Mesenteric fat pad (tissue), 1 donor: ENCODE data around the gene PCMT1. TPM values are rescaled to one million over a fixed set of nuclear protein-coding genes. Genes with fewer than 3 reads are reported as not detected.
A peak's percentile ranks its signal among the peaks of the same experiment; 100 is the strongest.
"Not testable (repeated sequence)": the region's sequence is repeated elsewhere in the genome, so short reads cannot be mapped to it uniquely, and the experiment has no call there.

Source experiments
- DNase-seq: peaks from one replicate; pipeline ENCODE4 v3.0.0-alpha.2; 2020; ENCODE audit warnings: low spot score
- long read RNA-seq: library from polyadenylated mRNA; unstranded; transcript quantifications from one replicate; pipeline ENCODE4 v2.0.0, GENCODE V29; 2020
- total RNA-seq: library from RNA; stranded (reverse); fragmentation: NEBNext Ultra II Directional; extraction: Animal tissue kit (Norgen Biotek cat#: 25700); gene quantifications from one replicate; pipeline ENCODE4 v1.2.1, GENCODE V29; 2021
- donor health status: DM: yes; HTN: yes; CAD: no.

PCMT1 gene
- 78.7 TPM for total RNA-seq
- long read RNA-seq, transcript PCMT1-205 (8 exons, 1,984 nt), result major isoform, 150 of 290 reads
- long read RNA-seq, transcript PCMT1-203 (8 exons, 1,938 nt), result minor isoform, 91 of 290 reads
- long read RNA-seq, transcript PCMT1-201 (7 exons, 1,293 nt), result minor isoform, 31 of 290 reads
- long read RNA-seq, partial matches to known transcripts, result 10 of 290 reads
- long read RNA-seq, other reads (novel, unspliced or antisense), result 6 of 290 reads

DNA sequence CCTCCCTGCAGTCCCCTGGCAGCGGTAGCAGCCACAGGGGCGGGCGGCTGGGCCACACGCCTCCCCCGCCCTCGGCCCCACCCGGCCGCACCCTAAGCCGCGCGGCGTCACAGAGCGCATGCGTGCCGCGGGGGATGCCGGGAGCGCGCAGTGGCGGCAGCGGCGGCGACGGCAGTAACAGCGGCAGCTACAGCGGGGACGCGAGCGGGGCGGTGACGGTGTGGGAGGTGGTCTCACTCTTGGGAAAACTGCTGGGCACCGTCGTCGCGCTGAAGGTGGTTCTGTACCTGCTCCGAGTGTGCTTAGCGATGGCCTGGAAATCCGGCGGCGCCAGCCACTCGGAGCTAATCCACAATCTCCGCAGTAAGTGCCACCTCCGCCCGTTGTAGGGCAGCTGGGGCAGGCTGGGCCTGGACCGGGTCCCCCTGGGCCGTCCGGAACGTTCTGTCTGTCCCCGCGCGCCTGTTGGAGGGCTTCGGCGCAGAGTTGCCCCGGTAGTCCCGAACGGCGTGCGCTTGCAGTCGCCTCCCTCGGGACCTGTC, at the start of gene PCMT1:
Gene PCMT1, plus strand, starts transcription at position 148 of the 542 bp plus-strand sequence. Its CDS starts 161 bp downstream, at position 309.
- DNase-seq, result peak; percentile 97

- no peak for DNase-seq
These were observed 47.8 kb upstream of the PCMT1 start for GRCh38 chr6:149701714-149702113.

GRCh38 chr6:149711711-149712110, 37.8 kb upstream of the PCMT1 start:
- no peak for DNase-seq

DNA sequence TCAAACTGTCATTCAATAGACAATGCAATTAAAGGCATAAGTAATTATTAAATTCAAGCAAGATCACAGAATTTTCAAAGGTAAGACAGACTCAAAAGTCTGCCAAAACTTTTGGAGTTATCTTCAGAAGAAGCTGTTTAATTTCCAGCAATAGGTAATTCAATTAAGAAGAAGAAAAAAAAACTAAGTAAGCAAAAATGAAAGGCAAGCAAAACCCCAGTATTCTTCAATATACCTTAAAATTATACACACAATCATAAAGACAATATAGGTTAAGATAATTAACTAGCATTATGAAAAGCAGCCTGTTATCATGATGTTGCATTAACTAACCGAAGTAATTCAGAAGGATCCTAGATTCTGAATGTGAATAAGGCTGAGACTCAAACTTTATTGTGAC, 35.1 kb upstream of the PCMT1 start:
- DNase-seq, result no peak

DNA sequence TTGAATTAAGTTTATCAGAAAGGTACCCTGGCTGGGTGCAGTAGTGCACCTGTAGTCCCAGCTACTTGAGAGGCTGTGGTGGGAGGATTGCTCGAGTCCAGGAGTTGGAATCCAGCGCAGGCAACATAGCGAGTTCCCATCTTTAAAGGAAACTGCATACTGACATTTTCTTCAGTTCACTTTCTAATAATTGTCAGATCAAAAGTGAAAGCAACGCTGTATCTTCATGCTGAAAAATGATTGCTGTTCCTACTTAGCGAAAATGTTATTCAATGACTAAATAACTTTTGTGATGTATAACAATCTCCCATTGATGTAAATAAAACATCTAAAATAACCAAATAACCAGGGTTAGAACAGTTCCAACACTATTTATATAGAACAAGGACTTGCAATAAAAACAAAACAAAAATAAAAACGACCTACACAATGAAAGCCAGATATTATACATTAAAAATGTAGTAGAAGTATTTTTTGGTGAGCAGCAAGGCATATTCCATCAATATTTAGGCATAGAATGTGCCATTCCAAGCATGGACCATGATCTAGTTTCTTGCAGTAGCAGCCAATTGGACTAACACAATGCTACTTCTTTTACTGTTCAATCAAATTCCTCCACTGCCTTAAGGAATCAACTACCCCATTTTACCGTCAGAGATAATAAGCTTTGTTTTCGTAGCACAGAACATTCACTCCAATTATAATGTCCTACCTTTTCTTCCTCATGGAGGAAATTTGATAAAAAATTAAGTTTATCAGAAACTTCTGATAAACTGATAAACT, 33.2 kb upstream of the PCMT1 start:
- DNase-seq, result no peak

DNA sequence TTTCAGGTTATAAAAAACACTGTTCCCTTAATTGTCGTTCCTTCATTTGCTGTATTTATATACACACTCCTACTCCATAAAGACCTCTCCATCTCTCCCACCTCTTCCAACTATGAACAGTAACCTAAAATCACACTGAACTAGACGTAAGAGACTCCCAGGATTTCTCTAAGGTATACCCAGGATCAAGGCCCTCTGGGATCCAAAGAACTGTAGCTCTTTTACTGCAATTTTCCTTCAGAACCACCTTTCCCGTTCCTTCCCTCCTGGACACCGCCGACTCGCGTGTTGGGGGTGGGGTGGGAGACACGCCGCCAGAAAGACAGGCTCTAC, 32.3 kb upstream of the PCMT1 start:
- DNase-seq, result no peak

DNA sequence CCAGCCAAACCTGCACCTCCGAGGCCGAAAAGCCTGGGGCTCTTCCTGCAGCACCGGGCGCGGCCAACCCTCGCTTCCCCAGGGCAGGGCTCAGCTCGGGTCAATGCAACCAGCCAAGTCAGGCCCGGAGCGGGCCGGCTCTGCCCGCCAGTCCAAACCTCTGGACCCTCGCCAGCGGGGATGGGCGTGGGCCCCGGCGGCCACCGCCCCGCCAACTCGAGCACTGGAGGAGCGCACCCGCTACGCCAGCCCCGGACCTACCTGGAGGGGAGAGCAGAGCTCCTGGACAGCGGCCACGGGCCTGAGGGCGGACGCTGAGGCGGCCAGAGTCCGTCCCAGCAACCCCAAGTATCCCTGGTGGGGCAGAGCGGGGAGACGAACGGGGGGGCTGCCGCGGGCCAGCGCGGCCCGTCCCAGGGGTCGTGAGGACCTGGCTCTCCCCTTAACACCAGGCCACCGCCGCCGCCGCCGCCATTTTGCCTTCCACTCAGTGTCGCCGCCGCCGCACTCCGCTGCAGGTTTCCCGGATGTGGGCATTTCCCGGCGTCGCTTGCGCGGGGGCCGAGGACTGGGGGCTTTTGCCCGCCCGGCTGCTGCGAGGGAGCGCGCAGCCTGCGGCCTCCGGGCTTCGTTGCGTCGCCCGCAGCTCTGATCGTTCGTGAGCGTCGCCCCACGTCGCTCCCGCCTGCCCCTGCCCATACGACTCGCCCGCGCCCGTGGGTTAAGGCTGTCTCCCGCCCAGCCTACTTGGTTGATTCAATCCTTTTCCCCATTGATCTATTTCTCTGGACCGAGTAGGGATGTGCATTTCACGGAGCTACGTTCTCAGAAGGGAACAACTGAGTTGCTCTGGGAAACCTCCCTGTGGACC, 31.7 kb upstream of the PCMT1 start, which contains the start of gene LATS1:
Gene LATS1, minus strand, starts transcription at position 514 of the 871 bp plus-strand sequence. CDS start 15,975 bp downstream, outside the sequence.
- peak; percentile 97 for DNase-seq

- DNase-seq, result no peak
These were observed 30.0 kb upstream of the PCMT1 start for GRCh38 chr6:149719531-149719930.

- DNase-seq, result no peak
These were observed 26.3 kb upstream of the PCMT1 start for GRCh38 chr6:149723262-149723661.

- no peak for DNase-seq
These were observed 25.6 kb upstream of the PCMT1 start for GRCh38 chr6:149723771-149724417.

- no peak for DNase-seq
These were observed 23.8 kb upstream of the PCMT1 start for GRCh38 chr6:149725785-149726184.

DNA sequence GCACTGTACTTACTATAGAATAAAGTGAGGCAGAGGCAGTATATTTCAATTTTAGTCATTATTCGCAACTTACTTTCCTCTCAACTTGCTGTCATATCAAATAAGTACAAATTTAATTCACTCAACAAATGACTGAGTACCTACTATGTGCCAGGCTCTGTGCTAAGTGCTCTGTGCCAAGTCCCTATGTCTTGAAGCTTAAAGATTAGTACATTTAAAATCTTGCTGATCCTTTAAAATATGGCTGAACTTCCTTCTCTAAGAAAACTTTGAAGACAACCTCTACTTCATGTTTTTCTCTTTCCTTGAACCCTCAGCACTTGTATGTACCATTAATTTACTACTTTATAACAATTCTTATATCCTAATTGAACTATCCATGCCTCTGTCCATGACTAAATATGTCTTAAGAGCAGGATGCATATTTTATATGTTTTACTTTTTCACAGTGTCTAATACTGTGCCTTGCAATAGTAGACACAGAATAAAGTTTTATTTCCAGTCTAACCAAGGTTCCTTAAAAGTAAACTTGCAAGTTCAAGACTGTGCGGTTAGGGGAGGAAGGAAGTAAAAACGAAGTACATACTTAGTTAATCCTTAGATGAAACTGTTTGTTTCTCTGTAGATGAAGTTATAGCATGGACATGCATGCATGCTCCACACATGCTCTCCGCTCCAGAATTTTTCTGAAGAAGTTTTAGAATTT, 21.6 kb upstream of the PCMT1 start:
- DNase-seq, result no peak

GRCh38 chr6:149728499-149729234, 20.9 kb upstream of the PCMT1 start:
- DNase-seq, result no peak

- no peak for DNase-seq
These were observed 19.7 kb upstream of the PCMT1 start for GRCh38 chr6:149729824-149730223.

GRCh38 chr6:149733089-149733720, 16.3 kb upstream of the PCMT1 start:
- no peak for DNase-seq

DNA sequence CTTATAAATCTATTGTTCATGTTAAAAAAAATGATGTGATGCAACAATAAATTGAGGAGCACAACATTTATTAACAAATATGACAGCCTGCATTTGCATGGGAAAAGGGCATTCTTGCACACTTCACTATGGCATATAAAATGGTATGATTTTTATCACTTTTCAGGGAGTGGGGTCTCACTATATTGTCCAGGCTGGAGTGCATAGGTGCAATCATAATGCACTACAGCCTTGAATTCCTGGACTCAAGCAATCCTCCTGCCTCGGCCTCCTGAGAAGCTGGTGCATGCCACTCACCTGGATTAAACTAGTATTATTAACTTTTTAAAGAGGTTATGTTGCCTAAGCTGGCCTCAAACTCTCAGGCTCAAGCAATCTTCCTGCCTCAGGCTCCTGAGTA, 14.6 kb upstream of the PCMT1 start:
- DNase-seq, result no peak

DNA sequence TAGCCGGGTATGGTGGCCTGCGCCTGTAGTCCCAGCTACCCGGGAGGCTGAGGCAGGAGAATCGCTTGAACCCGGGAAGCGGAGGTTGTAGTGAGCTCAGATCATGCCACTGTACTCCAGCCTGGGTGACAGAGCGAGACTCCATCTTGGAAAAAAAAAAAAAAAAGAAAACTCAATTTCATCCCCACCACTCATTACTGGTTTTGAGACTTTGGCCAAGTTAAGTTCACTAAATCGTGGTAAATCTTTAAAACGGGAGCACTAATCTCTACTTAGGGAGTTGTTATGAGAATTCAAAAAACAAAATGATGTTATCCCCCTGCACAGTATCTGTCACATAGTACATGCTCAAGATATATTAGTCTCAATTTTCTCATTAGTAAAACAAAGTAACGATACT, 4.3 kb upstream of the PCMT1 start:
- not testable (repeated sequence) for DNase-seq

GRCh38 chr6:149746147-149746946, 3.2 kb upstream of the PCMT1 start, which contains the start of gene NUP43:
TSS of gene NUP43 (minus strand) at chr6:149746529. CDS start at chr6:149746495, 34 bp downstream.
- DNase-seq, result peak; percentile 94
